Neuron (in vitro differentiated cells): Measurements from ENCODE around the gene ASB4.
A peak's percentile ranks its signal among the peaks of the same experiment; 100 is the strongest.
"Not testable (repeated sequence)": the region's sequence is repeated elsewhere in the genome, so short reads cannot be mapped to it uniquely, and the experiment has no call there.

Source experiments
- H2AFZ ChIP-seq: one replicate; pipeline ENCODE4 v1.6.1; 2013; ENCODE audit warnings: low read depth, mild to moderate bottlenecking, inconsistent platforms, low read length, moderate library complexity
- H3K27me3 ChIP-seq: one replicate; pipeline ENCODE4 v1.6.1; 2013; ENCODE audit warnings: low read length; ENCODE audit not compliant: insufficient read depth
- H3K36me3 ChIP-seq: one replicate; pipeline ENCODE4 v1.6.1; 2013; ENCODE audit warnings: low read length; ENCODE audit not compliant: insufficient read depth
- H3K4me1 ChIP-seq: one replicate; pipeline ENCODE4 v1.6.1; 2013; ENCODE audit warnings: low read length; ENCODE audit not compliant: insufficient read depth
- H3K4me3 ChIP-seq: 2 replicates; pipeline ENCODE4 v1.5.1; 2013; ENCODE audit warnings: mild to moderate bottlenecking, low read length, moderate library complexity
- H3K9me3 ChIP-seq: one replicate; pipeline ENCODE4 v1.6.1; 2013; ENCODE audit warnings: low read length

Gene ASB4

GRCh38 chr7:95485391-95486123 is at the start of gene ASB4:
ASB4 (plus strand) TSS chr7:95485943; CDS start chr7:95485972, 29 bp downstream.
- Histone ChIP-seq H3K27me3 (no peaks in the 10 kb centered on the region), H2AFZ (no peak within 1 kb of the TSS), H3K9me3 (no peaks in the 10 kb centered on the region), H3K4me1 (peaks cover 2% of the 10 kb centered on the region), H3K36me3 (no peaks in the 10 kb centered on the region), H3K4me3 (no peak within 1 kb of the TSS)

GRCh38 chr7:95436407-95436806 is 49.3 kb upstream of the ASB4 start:
- H3K4me1 ChIP-seq = peaks cover 18% of the 10 kb centered on the region
- H3K27me3 ChIP-seq = no peaks in the 10 kb centered on the region
- no peak overlapping the region for H3K4me3 ChIP-seq
- peaks cover 21% of the 10 kb centered on the region for H3K36me3 ChIP-seq
- H3K9me3 ChIP-seq = peaks cover 4% of the 10 kb centered on the region
- no peak overlapping the region for H2AFZ ChIP-seq

- no peak overlapping the region for H3K4me3 ChIP-seq
- no peaks in the 10 kb centered on the region for H3K27me3 ChIP-seq
- no peaks in the 10 kb centered on the region for H3K36me3 ChIP-seq
- H3K9me3 ChIP-seq = no peaks in the 10 kb centered on the region
- H2AFZ ChIP-seq = no peak overlapping the region
- peaks cover 15% of the 10 kb centered on the region for H3K4me1 ChIP-seq
Measured at GRCh38 chr7:95440394-95441038, 45.2 kb upstream of the ASB4 start.

GRCh38 chr7:95441042-95441823 is 44.5 kb upstream of the ASB4 start:
- Histone ChIP-seq H3K36me3 (no peaks in the 10 kb centered on the region), H3K27me3 (no peaks in the 10 kb centered on the region), H2AFZ (no peak overlapping the region), H3K4me1 (peaks cover 9% of the 10 kb centered on the region), H3K9me3 (no peaks in the 10 kb centered on the region), H3K4me3 (no peak overlapping the region)

- Histone ChIP-seq H3K36me3 (no peaks in the 10 kb centered on the region), H3K27me3 (no peaks in the 10 kb centered on the region), H3K4me1 (peaks cover 9% of the 10 kb centered on the region), H2AFZ (no peak overlapping the region), H3K9me3 (no peaks in the 10 kb centered on the region), H3K4me3 (no peak overlapping the region)
Measured at GRCh38 chr7:95444796-95445195, 40.9 kb upstream of the ASB4 start.

- Histone ChIP-seq H2AFZ (no peak overlapping the region), H3K4me1 (peaks cover 9% of the 10 kb centered on the region), H3K9me3 (no peaks in the 10 kb centered on the region), H3K4me3 (no peak overlapping the region), H3K36me3 (no peaks in the 10 kb centered on the region), H3K27me3 (no peaks in the 10 kb centered on the region)
Measured at GRCh38 chr7:95446618-95447017, 39.1 kb upstream of the ASB4 start.

- peaks cover 7% of the 10 kb centered on the region for H3K4me1 ChIP-seq
- H3K9me3 ChIP-seq = peaks cover 10% of the 10 kb centered on the region
- H3K27me3 ChIP-seq = no peaks in the 10 kb centered on the region
- no peak overlapping the region for H2AFZ ChIP-seq
- no peaks in the 10 kb centered on the region for H3K36me3 ChIP-seq
- no peak overlapping the region for H3K4me3 ChIP-seq
Measured at GRCh38 chr7:95454438-95455045, 31.2 kb upstream of the ASB4 start.

GRCh38 chr7:95457947-95458346 is 27.8 kb upstream of the ASB4 start:
- H3K4me1 ChIP-seq = no peaks in the 10 kb centered on the region
- H2AFZ ChIP-seq = no peak overlapping the region
- no peaks in the 10 kb centered on the region for H3K36me3 ChIP-seq
- H3K9me3 ChIP-seq = peaks cover 17% of the 10 kb centered on the region
- H3K4me3 ChIP-seq = no peak overlapping the region
- H3K27me3 ChIP-seq = no peaks in the 10 kb centered on the region

GRCh38 chr7:95460653-95461052 is 25.1 kb upstream of the ASB4 start:
- H2AFZ ChIP-seq, H3K4me3 ChIP-seq, H3K4me1 ChIP-seq, H3K27me3 ChIP-seq, H3K36me3 ChIP-seq: not testable (repeated sequence)
- H3K9me3 ChIP-seq = peaks cover 17% of the 10 kb centered on the region

- Histone ChIP-seq H2AFZ (no peak overlapping the region), H3K4me3 (no peak overlapping the region), H3K27me3 (no peaks in the 10 kb centered on the region), H3K36me3 (no peaks in the 10 kb centered on the region), H3K9me3 (no peaks in the 10 kb centered on the region), H3K4me1 (peaks cover 61% of the 10 kb centered on the region)
Measured at GRCh38 chr7:95467912-95468607, 17.7 kb upstream of the ASB4 start.

GRCh38 chr7:95469187-95469586 is 16.6 kb upstream of the ASB4 start:
- no peak overlapping the region for H2AFZ ChIP-seq
- no peak overlapping the region for H3K4me3 ChIP-seq
- no peaks in the 10 kb centered on the region for H3K27me3 ChIP-seq
- no peaks in the 10 kb centered on the region for H3K9me3 ChIP-seq
- H3K36me3 ChIP-seq = no peaks in the 10 kb centered on the region
- peaks cover 73% of the 10 kb centered on the region for H3K4me1 ChIP-seq

- Histone ChIP-seq H3K4me3 (peak overlapping the region; percentile 26), H3K27me3 (no peaks in the 10 kb centered on the region), H3K36me3 (no peaks in the 10 kb centered on the region), H2AFZ (no peak overlapping the region), H3K9me3 (no peaks in the 10 kb centered on the region), H3K4me1 (peaks cover 79% of the 10 kb centered on the region)
Measured at GRCh38 chr7:95469848-95470247, 15.9 kb upstream of the ASB4 start.
